RWPE1 (cell line): ENCODE results near the gene UVRAG.
A peak's percentile ranks its signal among the peaks of the same experiment; 100 is the strongest.

Experiments used
- CTCF ChIA-PET: fragments of 350-600 bp; sonication (Branson Sonifier 250); formaldehyde crosslinking; extraction: SDS; loops from one replicate; lab custom pipeline; 2021; lab: Yijun Ruan, JAX
- POLR2A ChIA-PET: fragments of 400-600 bp; formaldehyde crosslinking; extraction: SDS; loops from one replicate; lab custom pipeline; 2020; ENCODE audit warnings: antibody characterized with exemption; ENCODE audit not compliant: low non-redundant PET; lab: Yijun Ruan, JAX
- DNase-seq: peaks from one replicate; pipeline ENCODE4 v3.0.0; 2012; ENCODE audit warnings: low spot score
- H3K27ac ChIP-seq: fragments of 450-650 bp; 2 replicates; pipeline ENCODE4 v1.5.1; 2017
- CTCF ChIP-seq: fragments of 450-650 bp; conservative IDR thresholded peaks from 2 replicates; pipeline ENCODE4 v1.5.1; 2017; ENCODE audit warnings: low read depth, mild to moderate bottlenecking

UVRAG gene

GRCh38 chr11:75795276-75796090 is 19.5 kb upstream of the UVRAG start:
- POLR2A ChIA-PET, result no interaction called here
- peak overlapping the region; percentile 58 for H3K27ac ChIP-seq
- no peak for TF ChIP-seq CTCF
- DNase-seq, result no peak
- CTCF ChIA-PET, result interaction anchor here (0.5 to 1.2 kb wide), 3 partner anchors 90 to 1378 kb away, joined by 3 to 5 read pairs (median 4); no protein-coding TSS in a partner anchor

- H3K27ac ChIP-seq, result peak overlapping the region; percentile 58
- TF ChIP-seq CTCF, result no peak
- POLR2A ChIA-PET, result no interaction called here
- no peak for DNase-seq
- CTCF ChIA-PET, result interaction anchor here (0.5 to 1.2 kb wide), 2 partner anchors 90 to 400 kb away, joined by 3 to 4 read pairs; no protein-coding TSS in a partner anchor
Measured at GRCh38 chr11:75796091-75796435, 18.9 kb upstream of the UVRAG start.

DNA sequence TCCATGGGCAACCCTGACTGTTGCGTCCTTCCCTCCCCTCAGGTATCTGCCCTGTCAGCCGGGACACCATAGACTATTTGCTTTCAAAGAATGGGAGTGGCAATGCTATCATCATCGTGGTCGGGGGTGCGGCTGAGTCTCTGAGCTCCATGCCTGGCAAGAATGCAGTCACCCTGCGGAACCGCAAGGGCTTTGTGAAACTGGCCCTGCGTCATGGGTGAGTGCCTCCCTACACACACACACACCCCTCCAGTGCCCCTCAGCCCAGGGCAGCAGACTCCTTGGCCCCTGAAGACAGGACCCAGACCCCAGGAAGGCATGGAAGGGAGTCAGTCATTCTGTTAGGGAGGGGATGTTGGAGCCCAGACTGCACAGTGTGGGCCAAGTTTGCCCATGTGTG is 17.9 kb upstream of the UVRAG start:
- POLR2A ChIA-PET, result no interaction called here
- H3K27ac ChIP-seq, result no peak overlapping the region
- CTCF ChIA-PET, result no interaction called here
- no peak for DNase-seq
- no peak for TF ChIP-seq CTCF

- CTCF ChIA-PET, result no interaction called here
- POLR2A ChIA-PET, result no interaction called here
- no peak for TF ChIP-seq CTCF
- H3K27ac ChIP-seq, result no peak overlapping the region
- no peak for DNase-seq
Measured at GRCh38 chr11:75797792-75798191, 17.2 kb upstream of the UVRAG start.

GRCh38 chr11:75800136-75800675 is 14.8 kb upstream of the UVRAG start:
- POLR2A ChIA-PET, result no interaction called here

More at GRCh38 chr11:75800136-75800675, 14.8 kb upstream of the UVRAG start:
- CTCF ChIA-PET, result no interaction called here
- DNase-seq, result no peak
- H3K27ac ChIP-seq, result no peak overlapping the region
- no peak for TF ChIP-seq CTCF
